GM23248 (cell line): Measurements from ENCODE around the gene HABP4.

Experiments
- EZH2 ChIP-seq: fragments of 200-600 bp; sonication (generic); IDR thresholded peaks from 2 replicates; pipeline ENCODE4 v1.6.1; 2018; ENCODE audit warnings: antibody characterized with exemption, mild to moderate bottlenecking; ENCODE audit not compliant: insufficient read depth, poor library complexity, severe bottlenecking
- EZH2phosphoT487 ChIP-seq: fragments of 200-600 bp; sonication (generic); IDR thresholded peaks from 2 replicates; pipeline ENCODE4 v1.6.1; 2018; ENCODE audit warnings: antibody characterized with exemption, moderate library complexity, mild to moderate bottlenecking, low read depth; ENCODE audit not compliant: insufficient read depth

GRCh38 chr9:96449845-96450612, at the start of gene HABP4:
- TF ChIP-seq EZH2 (no peak), EZH2phosphoT487 (no peak)
